Type B pancreatic cell (in vitro differentiated cells): ENCODE results near the gene TXNL4A. TPM values are rescaled to one million over a fixed set of nuclear protein-coding genes. Genes with fewer than 3 reads are reported as not detected.
A peak's percentile ranks its signal among the peaks of the same experiment; 100 is the strongest.

Source experiments
- DNase-seq: peaks from one replicate; pipeline ENCODE4 v3.0.0; 2021; ENCODE audit warnings: mixed read lengths; ENCODE audit not compliant: unreplicated experiment; ENCODE audit errors: extremely low spot score
- H3K27ac Mint-ChIP-seq: 2 replicates; pipeline ENCODE4 v1.8.0; 2021; ENCODE audit warnings: mild to moderate bottlenecking, mixed read lengths
- H3K27me3 Mint-ChIP-seq: 2 replicates; pipeline ENCODE4 v1.8.0; 2021; ENCODE audit warnings: mixed read lengths
- H3K36me3 Mint-ChIP-seq: 2 replicates; pipeline ENCODE4 v1.8.0; 2021; ENCODE audit warnings: mixed read lengths
- H3K4me1 Mint-ChIP-seq: one replicate; pipeline ENCODE4 v1.8.0; 2021; ENCODE audit warnings: mixed read lengths; ENCODE audit not compliant: unreplicated experiment
- H3K4me3 Mint-ChIP-seq: 2 replicates; pipeline ENCODE4 v1.8.0; 2021; ENCODE audit warnings: mild to moderate bottlenecking, mixed read lengths
- H3K9me3 Mint-ChIP-seq: 2 replicates; pipeline ENCODE4 v1.8.0; 2021; ENCODE audit warnings: mixed read lengths
- total RNA-seq: library from RNA; stranded (reverse); gene quantifications from 2 replicates; pipeline ENCODE4 v1.2.1, GENCODE V29; 2021; ENCODE audit warnings: low replicate concordance
- TF ChIP-seq, protein P1 (sequence below): fragments of 200-600 bp; sonication (generic); conservative IDR thresholded peaks from 2 replicates; pipeline ENCODE4 v1.5.0; 2021; ENCODE audit warnings: antibody characterized with exemption, mild to moderate bottlenecking

Gene TXNL4A
- total RNA-seq, 1 donor from 2014 or later, result 103 TPM

DNA sequence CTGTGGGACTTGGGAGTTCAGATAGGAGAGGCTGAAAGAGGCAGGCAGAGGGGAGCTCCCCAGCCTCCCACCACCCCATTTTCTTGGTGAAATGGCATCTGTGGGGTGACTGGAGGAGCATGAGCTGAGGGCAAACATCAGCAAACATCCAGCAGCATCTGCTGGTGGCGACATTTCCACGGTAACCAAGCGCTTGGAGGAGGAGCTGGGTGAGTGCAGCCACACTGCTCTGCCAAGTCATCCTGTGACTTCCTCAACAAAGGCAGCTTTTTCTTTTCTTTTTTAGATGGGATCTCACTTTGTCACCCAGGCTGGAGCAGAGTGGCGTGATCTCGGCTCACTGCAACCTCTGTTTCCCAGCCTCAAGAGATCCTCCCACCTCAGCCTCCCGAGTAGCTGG, 5.6 kb downstream of the TXNL4A start:
- peaks cover 43% of the 10 kb centered on the region for H3K4me1 Mint-ChIP-seq
- no peaks in the 10 kb centered on the region for H3K27me3 Mint-ChIP-seq
- no peaks in the 10 kb centered on the region for H3K9me3 Mint-ChIP-seq
- TF ChIP-seq, protein P1, sequence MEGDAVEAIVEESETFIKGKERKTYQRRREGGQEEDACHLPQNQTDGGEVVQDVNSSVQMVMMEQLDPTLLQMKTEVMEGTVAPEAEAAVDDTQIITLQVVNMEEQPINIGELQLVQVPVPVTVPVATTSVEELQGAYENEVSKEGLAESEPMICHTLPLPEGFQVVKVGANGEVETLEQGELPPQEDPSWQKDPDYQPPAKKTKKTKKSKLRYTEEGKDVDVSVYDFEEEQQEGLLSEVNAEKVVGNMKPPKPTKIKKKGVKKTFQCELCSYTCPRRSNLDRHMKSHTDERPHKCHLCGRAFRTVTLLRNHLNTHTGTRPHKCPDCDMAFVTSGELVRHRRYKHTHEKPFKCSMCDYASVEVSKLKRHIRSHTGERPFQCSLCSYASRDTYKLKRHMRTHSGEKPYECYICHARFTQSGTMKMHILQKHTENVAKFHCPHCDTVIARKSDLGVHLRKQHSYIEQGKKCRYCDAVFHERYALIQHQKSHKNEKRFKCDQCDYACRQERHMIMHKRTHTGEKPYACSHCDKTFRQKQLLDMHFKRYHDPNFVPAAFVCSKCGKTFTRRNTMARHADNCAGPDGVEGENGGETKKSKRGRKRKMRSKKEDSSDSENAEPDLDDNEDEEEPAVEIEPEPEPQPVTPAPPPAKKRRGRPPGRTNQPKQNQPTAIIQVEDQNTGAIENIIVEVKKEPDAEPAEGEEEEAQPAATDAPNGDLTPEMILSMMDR, result no peak
- no peak for DNase-seq
- peaks cover 26% of the 10 kb centered on the region for H3K36me3 Mint-ChIP-seq
- peak overlapping the region; percentile 39 for H3K4me3 Mint-ChIP-seq
- no peak overlapping the region for H3K27ac Mint-ChIP-seq

DNA sequence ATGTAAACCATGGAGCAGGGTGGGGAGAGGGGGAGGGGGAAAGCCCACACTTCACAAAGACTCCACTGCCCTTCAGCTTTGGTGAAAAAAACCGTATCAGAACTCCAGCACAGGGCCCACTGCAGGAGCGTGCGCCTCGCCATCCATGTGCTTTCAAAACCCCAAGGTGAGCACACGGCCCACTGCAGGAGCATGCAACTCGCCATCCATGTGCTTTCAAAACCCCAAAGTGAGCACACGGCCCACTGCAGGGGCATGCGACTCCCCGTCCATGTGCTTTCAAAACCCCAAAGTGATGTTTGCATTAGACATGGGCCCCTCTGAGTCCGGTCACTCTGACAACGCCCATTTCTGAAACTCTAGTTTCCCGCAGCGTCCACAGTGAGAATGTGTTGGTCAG, 7.8 kb downstream of the TXNL4A start:
- no peak for DNase-seq
- H3K27me3 Mint-ChIP-seq, result no peaks in the 10 kb centered on the region
- peaks cover 26% of the 10 kb centered on the region for H3K4me1 Mint-ChIP-seq
- TF ChIP-seq, protein P1, result no peak
- H3K27ac Mint-ChIP-seq, result no peak overlapping the region
- peaks cover 35% of the 10 kb centered on the region for H3K36me3 Mint-ChIP-seq
- no peak overlapping the region for H3K4me3 Mint-ChIP-seq
- no peaks in the 10 kb centered on the region for H3K9me3 Mint-ChIP-seq

DNA sequence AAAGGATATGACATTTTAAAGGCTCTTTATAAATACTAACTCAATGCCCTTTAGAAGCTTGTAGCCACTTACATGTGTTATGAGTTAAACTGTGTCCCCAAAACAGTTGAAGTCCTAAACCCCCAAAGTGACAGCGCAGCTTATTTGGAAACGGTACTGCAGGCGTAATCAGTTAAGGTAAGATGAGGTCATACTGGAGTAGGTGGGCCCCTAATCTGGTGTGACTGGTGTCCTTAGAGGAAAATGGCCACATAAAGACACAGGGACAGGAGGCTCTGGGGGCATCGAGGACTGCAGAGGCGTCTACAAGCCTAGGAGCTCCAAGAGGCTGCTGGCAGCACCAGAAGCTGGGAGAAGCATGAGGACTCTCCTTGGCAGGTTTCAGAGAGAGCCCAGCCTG, 8.5 kb downstream of the TXNL4A start:
- Mint-ChIP-seq H3K27me3 (no peaks in the 10 kb centered on the region), H3K27ac (peak overlapping the region; percentile 17), H3K4me1 (peaks cover 23% of the 10 kb centered on the region), H3K9me3 (no peaks in the 10 kb centered on the region), H3K4me3 (no peak overlapping the region), H3K36me3 (peaks cover 39% of the 10 kb centered on the region)
- no peak for DNase-seq
- TF ChIP-seq, protein P1, result no peak

DNA sequence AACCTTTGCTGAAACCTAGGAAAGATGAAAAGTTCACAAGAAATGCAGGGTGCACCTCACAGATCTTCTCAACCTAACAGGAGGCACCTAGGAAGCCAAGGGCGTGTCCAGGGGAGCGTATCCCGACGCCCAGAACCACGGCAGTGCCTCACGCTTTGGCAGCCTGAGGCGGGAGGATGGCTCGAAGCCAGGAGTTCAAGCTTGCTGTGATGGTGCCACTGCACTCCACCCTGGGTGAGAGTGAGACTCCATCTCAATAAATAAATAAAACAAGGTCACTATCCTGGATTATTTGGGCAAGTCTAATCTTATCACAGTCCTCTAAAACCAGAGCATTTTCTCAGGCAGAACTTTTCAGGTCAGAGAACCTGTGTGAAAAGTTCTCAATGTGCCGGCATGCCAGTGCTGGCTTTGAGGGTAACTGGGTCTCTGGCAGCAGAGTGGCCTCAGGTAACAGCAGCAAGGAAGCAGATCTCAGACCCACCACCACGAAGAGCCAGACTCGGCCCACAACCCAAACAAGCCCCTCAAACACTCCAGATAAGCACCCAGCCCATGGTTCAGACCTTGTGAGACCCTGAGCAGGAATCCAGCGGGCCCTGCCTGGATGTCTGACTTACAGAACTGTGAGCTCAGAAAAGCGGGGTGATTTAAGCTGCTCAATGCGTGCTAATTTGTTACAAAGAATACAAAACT, 12.2 kb downstream of the TXNL4A start:
- H3K9me3 Mint-ChIP-seq, result no peaks in the 10 kb centered on the region
- H3K27ac Mint-ChIP-seq, result no peak overlapping the region
- no peaks in the 10 kb centered on the region for H3K27me3 Mint-ChIP-seq
- TF ChIP-seq, protein P1, result no peak
- H3K4me3 Mint-ChIP-seq, result no peak overlapping the region
- peaks cover 41% of the 10 kb centered on the region for H3K36me3 Mint-ChIP-seq
- DNase-seq, result no peak
- H3K4me1 Mint-ChIP-seq, result peaks cover 12% of the 10 kb centered on the region

DNA sequence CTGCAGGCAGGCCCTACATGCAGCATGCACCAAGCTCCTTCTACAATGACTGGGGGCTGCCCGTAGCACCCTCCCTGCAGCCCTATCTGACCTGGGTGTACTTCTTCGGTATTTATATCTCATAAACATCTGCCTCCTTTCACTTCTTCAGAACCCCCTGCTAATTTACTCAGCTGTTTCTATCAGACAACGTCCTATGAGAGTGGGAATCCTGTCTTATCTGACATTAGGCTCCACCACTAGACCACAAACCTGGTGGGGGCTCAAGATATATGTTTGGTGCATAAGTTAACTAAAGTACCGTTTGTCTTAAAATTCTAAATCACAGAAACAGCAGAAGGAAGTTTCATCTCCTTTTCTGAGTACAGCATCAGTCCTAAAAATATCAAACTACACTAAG, 13.3 kb downstream of the TXNL4A start:
- Mint-ChIP-seq H3K27ac (no peak overlapping the region), H3K36me3 (peaks cover 44% of the 10 kb centered on the region), H3K9me3 (no peaks in the 10 kb centered on the region), H3K27me3 (no peaks in the 10 kb centered on the region), H3K4me1 (peaks cover 8% of the 10 kb centered on the region), H3K4me3 (no peak overlapping the region)
- TF ChIP-seq, protein P1, result no peak
- DNase-seq, result no peak
